ENCODE results near the gene SYNJ2. TPM values are rescaled to one million over a fixed set of nuclear protein-coding genes. Genes with fewer than 3 reads are reported as not detected.

SYNJ2 gene
- total RNA-seq, 4 donors from 2014 or later = 2.2 to 7.9 (median 3.1) TPM

DNA sequence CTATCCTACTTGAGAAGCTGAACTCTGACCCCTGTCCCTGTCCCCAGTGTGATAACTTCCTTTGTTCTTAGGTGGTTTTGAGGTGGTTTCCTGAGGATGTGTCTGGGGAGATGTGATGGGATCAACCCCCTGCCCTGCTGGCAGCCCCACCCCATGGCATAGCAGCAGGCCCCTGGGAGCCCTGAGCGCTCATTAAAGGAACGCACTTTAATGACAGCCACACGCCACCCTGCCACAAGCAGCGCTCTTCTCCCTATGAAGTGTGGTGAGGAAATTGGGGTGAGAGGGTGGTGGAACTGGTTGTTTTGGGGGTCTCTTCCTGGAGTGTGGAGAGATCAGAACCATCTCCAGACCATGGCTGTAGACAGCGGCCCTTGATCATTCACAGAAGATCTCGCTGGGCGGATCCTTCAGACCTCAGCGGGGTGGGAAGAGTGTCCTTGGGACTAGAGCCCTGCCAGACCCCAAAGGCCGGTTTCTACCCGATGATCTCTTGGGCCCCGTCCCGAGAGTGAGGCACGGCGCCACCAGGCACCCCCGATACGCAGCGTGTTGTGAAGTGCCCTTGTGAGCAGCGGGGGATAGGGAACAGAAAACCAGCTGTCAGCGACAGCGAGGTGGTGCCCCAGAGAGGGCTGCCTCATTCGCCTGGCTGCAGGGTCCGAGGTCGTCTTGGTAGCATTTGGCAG, 45.4 kb downstream of the SYNJ2 start:
- TF ChIP-seq, protein P1, sequence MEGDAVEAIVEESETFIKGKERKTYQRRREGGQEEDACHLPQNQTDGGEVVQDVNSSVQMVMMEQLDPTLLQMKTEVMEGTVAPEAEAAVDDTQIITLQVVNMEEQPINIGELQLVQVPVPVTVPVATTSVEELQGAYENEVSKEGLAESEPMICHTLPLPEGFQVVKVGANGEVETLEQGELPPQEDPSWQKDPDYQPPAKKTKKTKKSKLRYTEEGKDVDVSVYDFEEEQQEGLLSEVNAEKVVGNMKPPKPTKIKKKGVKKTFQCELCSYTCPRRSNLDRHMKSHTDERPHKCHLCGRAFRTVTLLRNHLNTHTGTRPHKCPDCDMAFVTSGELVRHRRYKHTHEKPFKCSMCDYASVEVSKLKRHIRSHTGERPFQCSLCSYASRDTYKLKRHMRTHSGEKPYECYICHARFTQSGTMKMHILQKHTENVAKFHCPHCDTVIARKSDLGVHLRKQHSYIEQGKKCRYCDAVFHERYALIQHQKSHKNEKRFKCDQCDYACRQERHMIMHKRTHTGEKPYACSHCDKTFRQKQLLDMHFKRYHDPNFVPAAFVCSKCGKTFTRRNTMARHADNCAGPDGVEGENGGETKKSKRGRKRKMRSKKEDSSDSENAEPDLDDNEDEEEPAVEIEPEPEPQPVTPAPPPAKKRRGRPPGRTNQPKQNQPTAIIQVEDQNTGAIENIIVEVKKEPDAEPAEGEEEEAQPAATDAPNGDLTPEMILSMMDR (IDR thresholded peaks at IDR 0.05; ENCODE audit: low read depth) = no peak

DNA sequence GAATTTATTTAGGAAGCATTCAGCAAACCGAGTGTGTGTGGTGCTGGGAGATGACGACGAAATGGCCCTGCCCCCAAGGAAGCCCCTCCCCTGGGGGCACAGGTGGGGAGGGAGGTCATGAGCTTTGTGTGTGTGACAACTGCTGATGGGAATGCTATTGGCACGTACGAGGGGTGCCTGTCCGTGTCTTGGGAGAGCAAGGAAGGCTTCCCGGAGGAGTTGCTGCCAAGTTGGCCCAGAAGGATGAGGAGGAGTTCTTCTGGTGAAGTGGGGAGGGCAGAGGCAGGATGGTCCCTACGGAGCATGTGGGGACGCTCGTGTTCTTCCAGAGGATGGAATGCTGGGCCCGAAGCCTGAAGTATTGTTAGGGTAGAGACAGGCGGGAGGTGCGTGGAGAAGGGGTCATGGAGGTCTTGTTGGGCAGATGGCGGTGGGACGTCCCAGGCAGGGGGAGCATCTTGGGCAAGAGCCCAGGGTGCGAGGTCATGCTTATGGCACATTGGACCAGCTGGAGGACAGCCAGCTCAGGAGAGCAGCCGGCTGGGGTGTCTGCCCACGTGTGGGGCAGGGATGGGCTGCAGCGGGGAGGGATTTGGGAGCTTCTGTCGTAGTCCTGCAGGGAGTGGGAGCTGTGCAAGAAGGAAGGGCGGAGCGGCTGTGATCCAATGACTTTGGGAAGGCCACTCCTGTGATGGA, 46.1 kb downstream of the SYNJ2 start:
- TF ChIP-seq, protein P1 (IDR thresholded peaks at IDR 0.05; ENCODE audit: low read depth) = no peak

DNA sequence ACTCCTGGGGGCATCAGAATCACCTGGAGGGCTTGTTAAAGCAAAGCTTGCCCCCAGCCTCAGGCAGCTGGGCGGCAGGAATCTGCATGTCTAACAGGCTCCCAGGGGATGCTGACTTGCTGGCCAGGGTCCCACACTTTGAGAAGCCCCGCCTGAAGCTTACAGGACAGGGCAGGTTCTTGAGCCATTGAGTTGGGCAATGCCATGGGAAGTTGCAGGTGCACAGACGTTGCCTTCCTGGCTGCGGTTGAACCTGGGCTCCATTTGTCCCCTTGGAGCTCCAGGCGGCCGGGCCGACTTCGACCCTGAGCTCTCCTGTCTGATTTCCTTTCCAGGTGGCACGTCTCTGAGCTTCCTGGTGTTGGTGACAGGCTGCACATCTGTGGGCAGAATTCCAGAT, 46.8 kb downstream of the SYNJ2 start:
- TF ChIP-seq, protein P1 (IDR thresholded peaks at IDR 0.05; ENCODE audit: low read depth) = no peak

DNA sequence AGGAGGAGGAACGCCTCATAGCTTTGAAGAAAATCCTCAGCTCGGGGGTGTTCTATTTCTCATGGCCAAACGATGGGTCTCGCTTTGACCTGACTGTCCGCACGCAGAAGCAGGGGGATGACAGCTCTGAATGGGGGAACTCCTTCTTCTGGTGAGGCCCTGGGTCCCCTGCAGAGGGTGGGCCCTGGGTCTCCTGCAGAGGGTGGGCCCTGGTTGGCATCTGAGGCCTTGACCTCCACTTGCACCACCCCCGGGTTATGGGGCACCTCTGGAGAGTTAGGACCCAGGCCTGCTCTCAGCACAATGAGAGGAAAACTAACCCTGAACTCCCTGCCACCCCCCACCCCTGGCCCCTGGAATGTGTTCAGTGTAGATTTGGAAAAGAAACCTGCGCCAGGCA, 47.2 kb downstream of the SYNJ2 start:
- TF ChIP-seq, protein P1 (IDR thresholded peaks at IDR 0.05; ENCODE audit: low read depth) = no peak

DNA sequence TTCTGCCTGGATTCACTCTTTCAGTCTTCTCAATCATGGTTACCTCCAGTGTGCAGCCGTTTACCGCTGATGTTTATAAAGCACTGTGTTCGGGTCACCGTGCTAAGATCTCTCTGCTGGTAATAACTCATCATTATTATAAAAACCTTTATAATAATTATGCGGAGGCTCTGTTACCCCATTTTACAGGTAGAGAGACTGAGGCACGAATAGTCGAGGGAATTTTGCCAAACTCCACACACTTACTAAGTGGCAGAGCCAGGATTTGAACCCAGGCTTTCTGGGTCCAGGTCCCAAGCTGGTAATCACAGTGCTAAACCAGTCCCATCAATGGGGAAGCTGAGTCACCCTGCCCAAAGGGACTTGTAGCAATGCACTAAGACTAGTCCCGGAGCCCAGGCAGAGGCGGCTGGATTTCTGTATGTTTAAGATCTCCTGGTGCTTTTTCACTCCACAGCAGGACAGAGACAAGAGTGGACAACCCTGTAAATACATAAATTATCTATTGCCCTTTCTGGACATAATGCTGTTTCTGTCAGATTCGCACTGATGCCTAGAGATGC, 48.1 kb downstream of the SYNJ2 start:
- TF ChIP-seq, protein P1 (IDR thresholded peaks at IDR 0.05; ENCODE audit: low read depth) = no peak

DNA sequence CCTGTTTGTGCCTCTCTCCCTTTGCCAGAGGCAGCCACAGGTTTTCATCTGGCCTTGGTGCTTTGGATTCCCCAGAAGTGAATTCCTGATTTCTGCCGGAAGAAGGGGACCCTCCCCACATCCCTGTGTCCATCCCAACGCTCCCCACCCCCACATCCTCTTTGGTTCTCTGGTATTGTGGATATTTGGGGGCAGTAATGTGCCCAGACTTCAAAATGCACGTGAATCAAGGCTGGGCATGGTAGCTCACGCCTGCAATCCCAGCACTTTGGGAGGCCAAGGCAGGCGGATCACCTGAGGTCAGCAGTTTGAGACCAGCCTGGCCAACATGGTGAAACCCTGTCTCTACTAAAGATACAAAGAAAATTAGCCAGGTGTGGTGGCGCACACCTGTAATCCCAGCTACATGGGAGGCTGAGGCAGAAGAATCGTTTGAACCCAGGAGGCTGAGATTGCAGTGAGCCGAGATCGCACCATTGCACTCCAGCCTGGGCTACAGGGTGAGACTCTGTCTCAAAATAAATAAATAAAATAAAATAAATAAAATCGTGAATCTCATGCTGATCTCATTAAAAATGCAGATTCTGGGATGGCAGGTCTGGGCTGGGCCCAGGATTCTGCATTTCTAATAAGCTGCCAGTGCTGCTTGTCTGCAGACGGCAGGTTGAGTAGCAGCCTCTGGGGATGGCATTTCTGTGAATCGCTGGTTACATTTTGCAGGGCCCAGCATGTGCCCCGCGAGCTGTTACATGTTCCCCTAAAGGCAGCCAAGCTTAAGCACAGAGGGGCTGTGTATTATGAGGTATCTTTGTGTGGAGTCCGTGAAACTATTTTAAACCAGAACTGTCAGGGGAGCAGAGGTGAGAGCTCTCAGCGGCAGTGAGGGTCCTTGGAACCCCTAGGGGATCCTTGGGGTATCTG, 49.0 kb downstream of the SYNJ2 start:
- TF ChIP-seq, protein P1 (IDR thresholded peaks at IDR 0.05; ENCODE audit: low read depth) = no peak
